GM18519 (cell line): ENCODE data around the gene PNLIPRP3.

Source experiments
- ATAC-seq: cut with Tn5 transposase; IDR thresholded peaks from one replicate; pipeline ENCODE4 v1.9.1; 2021; ENCODE audit warnings: mild to moderate bottlenecking, moderate library complexity; ENCODE audit not compliant: unreplicated experiment, low FRiP score

PNLIPRP3 gene

DNA sequence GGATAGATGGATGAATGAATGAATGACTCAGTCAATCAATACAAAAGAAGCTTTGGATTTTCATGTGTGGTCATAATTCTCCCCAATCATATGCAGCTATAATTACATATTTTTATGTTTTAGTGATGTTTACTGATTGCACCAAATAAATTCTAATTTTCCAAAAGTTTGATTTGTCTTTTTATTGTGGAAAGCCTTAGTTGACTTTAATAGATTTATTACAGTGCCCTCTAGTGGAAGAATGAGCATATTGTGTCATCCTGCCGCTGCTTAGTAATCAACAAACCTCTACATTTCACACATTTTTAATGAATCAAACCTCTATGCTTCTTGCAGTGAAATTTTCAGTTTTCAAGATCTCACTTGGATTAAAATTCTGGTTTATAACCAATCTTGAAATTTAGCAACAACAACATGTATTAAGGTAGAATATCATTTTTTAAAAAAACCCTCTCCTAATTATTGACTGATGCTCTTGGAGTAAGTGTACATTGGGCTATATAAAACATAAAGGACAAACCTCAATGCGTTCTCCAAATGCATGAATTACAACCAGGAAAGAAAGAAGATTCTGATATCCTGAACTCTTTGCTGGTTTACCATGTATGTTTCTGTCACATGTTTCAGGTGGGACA is 62.5 kb downstream of the PNLIPRP3 start:
- ATAC-seq: peak; percentile 78

DNA sequence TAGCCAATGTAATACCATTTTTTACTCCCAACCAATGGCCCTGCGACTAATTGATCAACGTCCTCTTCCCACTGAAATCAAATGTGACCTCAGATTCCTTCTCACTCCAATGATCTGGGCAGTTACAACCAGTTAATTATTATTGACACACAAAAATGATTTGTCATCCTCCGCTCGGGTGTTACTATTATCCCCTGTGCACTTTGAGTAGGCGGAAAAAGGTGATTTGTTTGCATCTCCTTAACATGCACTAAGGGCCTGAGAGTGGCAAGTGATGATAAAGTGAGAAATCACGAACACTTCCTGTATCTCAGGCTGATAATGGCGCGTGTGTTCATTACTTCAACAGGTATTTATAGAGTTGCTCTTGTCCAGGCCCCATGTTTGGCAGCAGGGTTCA is 77.1 kb downstream of the PNLIPRP3 start:
- no peak for ATAC-seq

DNA sequence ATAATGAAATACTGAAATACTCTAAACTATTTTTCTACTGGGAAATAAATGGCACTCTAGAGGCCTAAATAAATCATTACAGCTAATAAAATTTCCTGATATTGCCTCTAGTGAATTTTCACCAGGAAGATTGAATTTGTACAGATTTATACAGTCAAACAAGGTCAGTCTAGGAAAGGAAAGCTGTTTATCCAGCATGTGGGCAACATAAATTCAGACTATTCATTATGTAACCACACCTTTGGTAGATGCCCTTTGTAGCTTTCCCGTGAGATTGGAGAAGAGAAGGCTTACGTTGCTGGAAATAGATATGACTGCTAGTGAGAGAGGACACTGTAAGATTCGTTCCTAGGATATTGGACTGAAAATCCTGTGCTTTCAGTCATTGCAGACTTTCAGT is 82.9 kb downstream of the PNLIPRP3 start:
- no peak for ATAC-seq

DNA sequence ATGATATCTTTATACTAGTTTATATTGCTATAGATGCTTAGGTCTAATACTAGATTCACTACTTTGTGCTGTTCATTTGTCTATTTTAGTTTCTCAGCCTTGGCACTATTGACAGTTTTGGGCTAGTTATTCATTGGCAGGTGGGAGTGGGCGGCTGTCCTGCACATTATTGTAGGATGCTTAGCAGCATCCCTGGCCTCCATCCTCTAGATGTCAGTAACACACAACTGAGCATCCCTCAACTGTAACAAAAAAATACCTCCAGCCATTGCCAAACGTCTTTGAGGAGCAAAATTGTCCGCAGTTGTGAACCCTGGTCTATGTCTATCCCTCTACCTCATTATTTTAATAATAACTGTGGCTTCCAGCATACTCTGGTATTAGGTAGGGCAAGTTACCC is 83.7 kb downstream of the PNLIPRP3 start:
- no peak for ATAC-seq

DNA sequence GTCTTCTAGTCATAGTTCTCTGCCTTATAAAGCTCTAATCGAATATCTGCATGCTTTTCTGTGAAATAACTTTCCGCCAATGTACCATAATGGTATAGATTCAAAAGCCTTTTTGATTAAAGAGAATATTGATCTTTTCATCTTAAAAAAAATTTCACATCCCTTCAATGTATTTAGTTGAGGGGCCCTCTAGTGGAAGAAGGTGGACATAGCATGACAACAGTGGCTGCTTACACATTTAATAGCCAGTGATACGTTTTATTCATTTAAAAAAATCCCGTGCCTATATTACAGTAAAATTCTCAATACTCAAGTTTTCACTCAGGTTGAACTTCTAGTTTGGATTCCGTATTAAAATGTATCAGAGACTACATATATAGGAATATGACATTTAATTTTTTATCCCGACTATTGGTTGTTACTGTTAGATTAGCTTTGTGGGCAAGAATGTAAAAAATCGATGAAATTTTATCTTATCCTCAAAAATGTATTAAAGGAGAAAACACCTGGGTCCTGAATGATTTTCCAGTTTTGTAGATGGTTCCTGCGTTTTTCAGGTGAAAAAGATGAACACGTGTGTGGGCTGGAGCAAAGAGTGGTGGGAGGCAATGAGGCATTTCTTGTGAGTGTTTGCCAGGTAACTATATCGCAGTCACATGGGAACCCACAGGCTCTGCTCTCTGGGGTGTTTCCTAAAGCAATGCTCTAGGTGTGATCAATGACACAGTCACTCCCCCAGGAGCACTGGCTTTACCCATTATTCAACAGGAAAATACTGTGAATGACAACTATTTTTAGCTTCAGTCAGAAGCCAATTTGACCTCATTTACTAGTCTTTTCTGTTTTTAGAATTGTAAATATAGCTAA is 94.0 kb downstream of the PNLIPRP3 start:
- peak; percentile 88 for ATAC-seq

DNA sequence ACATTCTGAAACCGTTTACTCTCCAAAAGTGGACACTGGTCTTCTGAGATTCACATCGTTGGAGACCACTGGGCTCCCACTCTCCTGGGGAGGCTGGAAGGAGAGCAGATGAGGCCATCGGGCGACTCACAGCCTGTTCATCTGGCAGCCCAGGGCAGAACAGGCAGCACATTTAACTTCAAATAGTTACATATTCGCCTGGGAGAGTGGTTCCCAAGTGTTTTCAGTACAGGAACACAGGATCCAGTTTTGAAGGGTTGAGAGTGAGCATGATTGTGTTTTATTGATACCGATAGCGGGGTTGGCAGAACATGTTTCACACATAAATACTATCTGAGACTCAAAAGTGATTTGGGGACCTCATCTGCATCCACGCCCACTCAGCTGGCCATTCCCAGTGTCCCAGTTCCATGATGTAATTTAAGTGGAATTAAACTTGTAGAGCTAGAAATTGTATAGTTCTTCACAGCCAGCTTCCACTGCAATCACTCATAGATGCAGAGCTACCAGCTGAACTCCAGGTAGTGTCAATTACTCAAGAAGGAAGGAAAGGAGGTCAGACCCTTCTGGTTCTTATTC is 95.2 kb downstream of the PNLIPRP3 start:
- no peak for ATAC-seq

DNA sequence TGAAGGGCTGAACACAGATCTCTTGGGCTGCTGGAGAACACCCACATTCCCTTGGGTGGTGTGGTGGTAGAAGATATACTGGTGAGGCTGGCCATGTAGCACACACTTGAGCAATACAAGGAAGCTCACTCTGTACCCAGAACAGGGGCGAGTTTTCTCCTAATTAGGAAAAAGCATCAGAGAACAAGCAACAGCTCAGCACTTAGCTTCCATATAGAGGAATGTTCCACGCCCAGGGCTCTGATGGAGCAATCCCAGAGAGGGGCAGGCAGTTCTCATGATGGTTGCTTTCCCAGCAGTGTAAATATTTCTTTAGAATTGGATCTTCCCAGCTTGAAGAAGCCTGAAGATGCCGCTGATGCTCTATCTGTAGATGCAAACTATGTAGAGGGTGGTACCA is 97.1 kb downstream of the PNLIPRP3 start:
- no peak for ATAC-seq

DNA sequence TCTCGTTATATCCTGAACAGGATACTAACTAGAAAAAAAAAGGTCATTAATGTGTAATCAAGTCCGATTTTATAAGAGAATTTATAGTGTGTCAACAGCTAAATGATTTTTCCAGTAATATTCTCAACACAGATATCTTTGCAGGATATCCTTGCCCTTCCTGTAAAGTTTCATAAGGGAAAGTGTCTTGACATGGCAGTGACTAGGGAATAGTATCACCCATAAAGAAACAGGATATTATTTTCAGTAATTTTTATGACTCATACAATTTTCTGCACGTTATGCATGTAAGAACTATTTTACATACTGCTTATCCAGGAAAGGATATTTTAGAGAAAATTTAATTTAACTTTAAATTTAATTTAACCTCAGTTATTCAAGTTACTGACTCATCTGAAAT is 98.6 kb downstream of the PNLIPRP3 start:
- ATAC-seq: no peak
